T-helper 22 cell (primary cell): ENCODE measurements around the gene GMDS.

ENCODE experiments used
- DNase-seq: peaks from one replicate; pipeline ENCODE4 v3.0.0-alpha.2; 2020; ENCODE audit warnings: low read depth

GMDS gene

GRCh38 chr6:2035826-2036709 is 209.3 kb downstream of the GMDS start:
- DNase-seq = no peak

- no peak for DNase-seq
Measured at GRCh38 chr6:2035046-2035445, 210.4 kb downstream of the GMDS start.

- no peak for DNase-seq
Measured at GRCh38 chr6:2034256-2034655, 211.1 kb downstream of the GMDS start.

GRCh38 chr6:2033544-2033943 is 211.9 kb downstream of the GMDS start:
- DNase-seq = no peak

- no peak for DNase-seq
Measured at GRCh38 chr6:2030682-2031244, 214.6 kb downstream of the GMDS start.

GRCh38 chr6:2029952-2030351 is 215.5 kb downstream of the GMDS start:
- DNase-seq = no peak

- DNase-seq = no peak
Measured at GRCh38 chr6:2029130-2029794, 216.1 kb downstream of the GMDS start.

GRCh38 chr6:2028457-2029038 is 216.9 kb downstream of the GMDS start:
- no peak for DNase-seq

- DNase-seq = no peak
Measured at GRCh38 chr6:2026133-2026532, 219.3 kb downstream of the GMDS start.

- no peak for DNase-seq
Measured at GRCh38 chr6:2021713-2022125, 223.7 kb downstream of the GMDS start.

GRCh38 chr6:2020909-2021308 is 224.5 kb downstream of the GMDS start:
- no peak for DNase-seq

GRCh38 chr6:2019051-2019450 is 226.4 kb downstream of the GMDS start:
- no peak for DNase-seq

GRCh38 chr6:2016040-2016439 is 229.4 kb downstream of the GMDS start:
- DNase-seq = no peak

- DNase-seq = no peak
Measured at GRCh38 chr6:2008383-2008976, 236.9 kb downstream of the GMDS start.

GRCh38 chr6:2007165-2007564 is 238.2 kb downstream of the GMDS start:
- DNase-seq = no peak

GRCh38 chr6:2004888-2005287 is 240.5 kb downstream of the GMDS start:
- no peak for DNase-seq

GRCh38 chr6:2000962-2001361 is 244.4 kb downstream of the GMDS start:
- no peak for DNase-seq

GRCh38 chr6:1997702-1998101 is 247.7 kb downstream of the GMDS start:
- no peak for DNase-seq

GRCh38 chr6:1995636-1996035 is 249.8 kb downstream of the GMDS start:
- no peak for DNase-seq

GRCh38 chr6:1993042-1993441 is 252.4 kb downstream of the GMDS start:
- no peak for DNase-seq

- DNase-seq = no peak
Measured at GRCh38 chr6:1991332-1991878, 254.0 kb downstream of the GMDS start.

GRCh38 chr6:1988843-1989242 is 256.6 kb downstream of the GMDS start:
- DNase-seq = no peak
